ENCODE measurements around the gene PRDM10. TPM values are rescaled to one million over a fixed set of nuclear protein-coding genes. Genes with fewer than 3 reads are reported as not detected.
"Not testable (repeated sequence)": the region's sequence is repeated elsewhere in the genome, so short reads cannot be mapped to it uniquely, and the experiment has no call there.

PRDM10 gene
- total RNA-seq, 1 experiment from 2014 or later: 7.7 TPM

- H3K4me3 Mint-ChIP-seq: no peak overlapping the region
- Histone ChIP-seq H4K5ac (ENCODE audit: insufficient read length, low read depth, low read length) (no peak overlapping the region), H4K91ac (ENCODE audit: insufficient read length, low read depth, low read length) (no peak overlapping the region), H2BK5ac (ENCODE audit: insufficient read length, low read length) (no peak overlapping the region), H3K9ac (ENCODE audit: extremely low read depth, insufficient read length, low read length) (no peak overlapping the region), H4K20me1 (ENCODE audit: control insufficient read depth, insufficient read depth, insufficient read length) (no peaks in the 10 kb centered on the region), H3K27me3 (ENCODE audit: insufficient read depth, low read length) (no peaks in the 10 kb centered on the region), H2AFZ (ENCODE audit: low read length) (peak overlapping the region; percentile 36), H3K79me1 (ENCODE audit: insufficient read depth, low read depth, low read length, poor library complexity, severe bottlenecking) (no peaks in the 10 kb centered on the region), H3K14ac (ENCODE audit: insufficient read depth, low read length) (no peak overlapping the region), H3K79me2 (ENCODE audit: insufficient read depth, low read length) (no peaks in the 10 kb centered on the region), H2BK15ac (ENCODE audit: low read depth, low read length) (no peak overlapping the region), H2BK20ac (ENCODE audit: low read depth, low read length, poor library complexity, severe bottlenecking) (no peak overlapping the region), H3K56ac (ENCODE audit: insufficient read length, low read depth, low read length) (no peak overlapping the region), H3K9me3 (ENCODE audit: control insufficient read depth, low read depth, low read length) (peaks cover 5% of the 10 kb centered on the region), H3K23ac (ENCODE audit: insufficient read length, low read depth, low read length) (no peak overlapping the region), H2BK120ac (ENCODE audit: low read depth, low read length, poor library complexity, severe bottlenecking) (no peak overlapping the region), H2BK12ac (ENCODE audit: insufficient read length, low read depth, low read length) (no peak overlapping the region), H3K23me2 (ENCODE audit: insufficient read length, low read depth, low read length, poor library complexity, severe bottlenecking) (no peaks in the 10 kb centered on the region), H3T11ph (ENCODE audit: low read length) (no peak overlapping the region), H4K8ac (replicated peaks; ENCODE audit: insufficient read length, low read depth, low read length) (no peak overlapping the region), H3K4me2 (ENCODE audit: insufficient read depth, insufficient read length, low read length) (no peak overlapping the region), H2AK5ac (ENCODE audit: insufficient read length, low read length) (no peak overlapping the region), H3K18ac (ENCODE audit: insufficient read length, low read depth, low read length) (no peak overlapping the region), H3K4ac (ENCODE audit: low read depth, low read length) (no peak overlapping the region), H3K27ac (ENCODE audit: insufficient read length, low read depth, low read length) (no peak overlapping the region), H3K4me1 (ENCODE audit: insufficient read depth, low read length) (no peaks in the 10 kb centered on the region)
- H3K36me3 Mint-ChIP-seq (ENCODE audit: insufficient read depth in 1 of 3, low read depth in 3 of 3): peaks cover 4 to 8% (median 5%) of the 10 kb centered on the region in 3 experiments; a peak in 5 of 7 replicates
- no peak for DNase-seq
- TF ChIP-seq CTCF (conservative IDR thresholded peaks at IDR 0.05): no peak
- peak overlapping the region in 1 of 3 experiments; percentile 12; a peak in 1 of 7 replicates for H3K27ac Mint-ChIP-seq
- H3K4me1 Mint-ChIP-seq: peaks cover 5 to 6% of the 10 kb centered on the region in 2 experiments
- WGBS (ENCODE audit: extremely low coverage, insufficient read length, low lambda C conversion rate): no CpG with 5 or more reads among the region's 4 CpGs
- no peaks in the 10 kb centered on the region; the same call in 1 of the 2 replicates for H3K27me3 Mint-ChIP-seq (ENCODE audit: low read depth)
- H3K9me3 Mint-ChIP-seq: peaks cover 14 to 17% of the 10 kb centered on the region in 2 experiments
These were observed 17.7 kb upstream of the PRDM10 start for GRCh38 chr11:130020323-130020722.

GRCh38 chr11:130015846-130016245 lies 13.2 kb upstream of the PRDM10 start:
- not testable (repeated sequence) for H3K9ac ChIP-seq (ENCODE audit: extremely low read depth, insufficient read length, low read length); H2AK5ac ChIP-seq (ENCODE audit: insufficient read length, low read length); H4K91ac ChIP-seq (ENCODE audit: insufficient read length, low read depth, low read length); H3K27ac Mint-ChIP-seq; H3K79me1 ChIP-seq (ENCODE audit: insufficient read depth, low read depth, low read length, poor library complexity, severe bottlenecking); H3K4ac ChIP-seq (ENCODE audit: low read depth, low read length); H3K4me3 Mint-ChIP-seq; H3K4me2 ChIP-seq (ENCODE audit: insufficient read depth, insufficient read length, low read length); H3K79me2 ChIP-seq (ENCODE audit: insufficient read depth, low read length); H3K36me3 Mint-ChIP-seq (ENCODE audit: insufficient read depth in 1 of 3, low read depth in 3 of 3); H2AFZ ChIP-seq (ENCODE audit: low read length); H3K27ac ChIP-seq (ENCODE audit: insufficient read length, low read depth, low read length); H4K8ac ChIP-seq (replicated peaks; ENCODE audit: insufficient read length, low read depth, low read length); DNase-seq; H3T11ph ChIP-seq (ENCODE audit: low read length); H3K27me3 Mint-ChIP-seq (ENCODE audit: low read depth); H2BK5ac ChIP-seq (ENCODE audit: insufficient read length, low read length); H4K5ac ChIP-seq (ENCODE audit: insufficient read length, low read depth, low read length); H2BK12ac ChIP-seq (ENCODE audit: insufficient read length, low read depth, low read length); H3K4me1 ChIP-seq (ENCODE audit: insufficient read depth, low read length); H2BK120ac ChIP-seq (ENCODE audit: low read depth, low read length, poor library complexity, severe bottlenecking); H2BK15ac ChIP-seq (ENCODE audit: low read depth, low read length); H3K14ac ChIP-seq (ENCODE audit: insufficient read depth, low read length); H3K27me3 ChIP-seq (ENCODE audit: insufficient read depth, low read length); H3K4me1 Mint-ChIP-seq; H3K23me2 ChIP-seq (ENCODE audit: insufficient read length, low read depth, low read length, poor library complexity, severe bottlenecking); H3K23ac ChIP-seq (ENCODE audit: insufficient read length, low read depth, low read length); H2BK20ac ChIP-seq (ENCODE audit: low read depth, low read length, poor library complexity, severe bottlenecking); H4K20me1 ChIP-seq (ENCODE audit: control insufficient read depth, insufficient read depth, insufficient read length); H3K18ac ChIP-seq (ENCODE audit: insufficient read length, low read depth, low read length); H3K56ac ChIP-seq (ENCODE audit: insufficient read length, low read depth, low read length); H3K9me3 ChIP-seq (ENCODE audit: control insufficient read depth, low read depth, low read length)
- no CpG with 5 or more reads among the region's 3 CpGs for WGBS (ENCODE audit: extremely low coverage, insufficient read length, low lambda C conversion rate)
- peaks cover 9 to 12% of the 10 kb centered on the region in 2 experiments for H3K9me3 Mint-ChIP-seq

All from H9 (cell line).